ENCODE data around the gene PGAP3.

Gene PGAP3

GRCh38 chr17:39629494-39629880 is 58.4 kb downstream of the PGAP3 start:
- no peak overlapping the region for H3K27ac Mint-ChIP-seq
- H3K4me1 Mint-ChIP-seq, result peaks cover 20 to 31% of the 10 kb centered on the region in 2 donors
- H3K4me3 Mint-ChIP-seq, result no peak overlapping the region
- ATAC-seq (replicated peaks), result no peak
- no peaks in the 10 kb centered on the region for H3K9me3 Mint-ChIP-seq
- H3K36me3 Mint-ChIP-seq, result peaks cover 0 to 2% of the 10 kb centered on the region in 2 donors
- no peak for DNase-seq
- peaks cover 48 to 50% of the 10 kb centered on the region in 2 donors for H3K27me3 Mint-ChIP-seq

GRCh38 chr17:39628655-39629493 is 59.0 kb downstream of the PGAP3 start:
- DNase-seq, result no peak
- H3K4me1 Mint-ChIP-seq, result peaks cover 17 to 28% of the 10 kb centered on the region in 2 donors
- H3K27ac Mint-ChIP-seq, result no peak overlapping the region
- ATAC-seq (replicated peaks), result no peak
- peaks cover 51% of the 10 kb centered on the region in 2 donors for H3K27me3 Mint-ChIP-seq
- no peaks in the 10 kb centered on the region for H3K9me3 Mint-ChIP-seq
- no peak overlapping the region for H3K4me3 Mint-ChIP-seq
- peaks cover 0 to 2% of the 10 kb centered on the region in 2 donors for H3K36me3 Mint-ChIP-seq

GRCh38 chr17:39627712-39628516 is 59.9 kb downstream of the PGAP3 start:
- peaks cover 20 to 32% of the 10 kb centered on the region in 2 donors for H3K4me1 Mint-ChIP-seq
- H3K27me3 Mint-ChIP-seq, result peaks cover 51% of the 10 kb centered on the region in 2 donors
- DNase-seq (no peak), ATAC-seq (replicated peaks) (no peak)
- no peaks in the 10 kb centered on the region for H3K9me3 Mint-ChIP-seq
- H3K27ac Mint-ChIP-seq, result no peak overlapping the region
- H3K36me3 Mint-ChIP-seq, result peaks cover 0 to 2% of the 10 kb centered on the region in 2 donors
- H3K4me3 Mint-ChIP-seq, result peak overlapping the region; percentile 44 to 46

GRCh38 chr17:39627047-39627711 is 60.7 kb downstream of the PGAP3 start:
- H3K27me3 Mint-ChIP-seq, result peaks cover 51% of the 10 kb centered on the region in 2 donors

GRCh38 chr17:39626171-39627046 is 61.4 kb downstream of the PGAP3 start, which contains the start of gene PPP1R1B:
Gene PPP1R1B (plus strand): TSS chr17:39626952. CDS start chr17:39627393, 441 bp downstream.
- Mint-ChIP-seq H3K4me3 (peak within 1 kb of the TSS; percentile 79 to 81), H3K27me3 (peaks cover 45% of the 10 kb centered on the region in 2 donors), H3K9me3 (no peaks in the 10 kb centered on the region), H3K4me1 (peaks cover 26 to 45% of the 10 kb centered on the region in 2 donors), H3K27ac (peak within 1 kb of the TSS; percentile 28), H3K36me3 (peaks cover 0 to 2% of the 10 kb centered on the region in 2 donors)
- ATAC-seq (replicated peaks) (peak in 1 of 2 donors; percentile 17), DNase-seq (no peak)

More at GRCh38 chr17:39627047-39627711, 60.7 kb downstream of the PGAP3 start:
- ATAC-seq (replicated peaks), result no peak
- Mint-ChIP-seq H3K27ac (peak overlapping the region; percentile 28), H3K4me1 (peaks cover 24 to 37% of the 10 kb centered on the region in 2 donors), H3K9me3 (no peaks in the 10 kb centered on the region), H3K4me3 (peak overlapping the region; percentile 79 to 81), H3K36me3 (peaks cover 0 to 2% of the 10 kb centered on the region in 2 donors)
- DNase-seq, result no peak

GRCh38 chr17:39625198-39625785 is 62.6 kb downstream of the PGAP3 start:
- H3K27me3 Mint-ChIP-seq, result peaks cover 40 to 42% of the 10 kb centered on the region in 2 donors
- no peak overlapping the region for H3K4me3 Mint-ChIP-seq
- H3K4me1 Mint-ChIP-seq, result peaks cover 26 to 45% of the 10 kb centered on the region in 2 donors
- H3K36me3 Mint-ChIP-seq, result peaks cover 0 to 2% of the 10 kb centered on the region in 2 donors
- DNase-seq (no peak), ATAC-seq (replicated peaks) (no peak)
- H3K9me3 Mint-ChIP-seq, result no peaks in the 10 kb centered on the region
- H3K27ac Mint-ChIP-seq, result peak overlapping the region; percentile 11

- peaks cover 26 to 45% of the 10 kb centered on the region in 2 donors for H3K4me1 Mint-ChIP-seq
- no peak overlapping the region for H3K27ac Mint-ChIP-seq
- ATAC-seq (replicated peaks) (no peak), DNase-seq (no peak)
- peaks cover 37 to 42% of the 10 kb centered on the region in 2 donors for H3K27me3 Mint-ChIP-seq
- peaks cover 0 to 2% of the 10 kb centered on the region in 2 donors for H3K36me3 Mint-ChIP-seq
- no peak overlapping the region for H3K4me3 Mint-ChIP-seq
- no peaks in the 10 kb centered on the region for H3K9me3 Mint-ChIP-seq
These were observed 63.5 kb downstream of the PGAP3 start for GRCh38 chr17:39624313-39624712.

GRCh38 chr17:39623356-39623950 is 64.4 kb downstream of the PGAP3 start:
- ATAC-seq (replicated peaks) (peak; percentile 71 to 76), DNase-seq (peak; percentile 81)
- H3K9me3 Mint-ChIP-seq, result no peaks in the 10 kb centered on the region
- peak overlapping the region; percentile 45 to 71 for H3K4me3 Mint-ChIP-seq
- H3K27me3 Mint-ChIP-seq, result peaks cover 32 to 38% of the 10 kb centered on the region in 2 donors
- H3K36me3 Mint-ChIP-seq, result peaks cover 0 to 2% of the 10 kb centered on the region in 2 donors
- peaks cover 30 to 48% of the 10 kb centered on the region in 2 donors for H3K4me1 Mint-ChIP-seq
- H3K27ac Mint-ChIP-seq, result no peak overlapping the region

GRCh38 chr17:39622380-39623006 is 65.4 kb downstream of the PGAP3 start:
- H3K27ac Mint-ChIP-seq, result peak overlapping the region; percentile 89

GRCh38 chr17:39621523-39622379 is 66.1 kb downstream of the PGAP3 start:
- Mint-ChIP-seq H3K27ac (peak overlapping the region; percentile 89), H3K27me3 (peaks cover 24 to 26% of the 10 kb centered on the region in 2 donors)
- peak; percentile 66 for ATAC-seq (replicated peaks)

More at GRCh38 chr17:39622380-39623006, 65.4 kb downstream of the PGAP3 start:
- peaks cover 27 to 29% of the 10 kb centered on the region in 2 donors for H3K27me3 Mint-ChIP-seq
- H3K4me3 Mint-ChIP-seq, result peak overlapping the region; percentile 76
- ATAC-seq (replicated peaks) (peak; percentile 37 to 48), DNase-seq (no peak)
- peaks cover 0 to 2% of the 10 kb centered on the region in 2 donors for H3K36me3 Mint-ChIP-seq
- no peaks in the 10 kb centered on the region for H3K9me3 Mint-ChIP-seq
- peaks cover 27 to 52% of the 10 kb centered on the region in 2 donors for H3K4me1 Mint-ChIP-seq

More at GRCh38 chr17:39621523-39622379, 66.1 kb downstream of the PGAP3 start:
- H3K9me3 Mint-ChIP-seq, result no peaks in the 10 kb centered on the region
- H3K36me3 Mint-ChIP-seq, result peaks cover 0 to 2% of the 10 kb centered on the region in 2 donors
- H3K4me1 Mint-ChIP-seq, result peaks cover 25 to 54% of the 10 kb centered on the region in 2 donors
- peak overlapping the region; percentile 76 for H3K4me3 Mint-ChIP-seq
- DNase-seq, result peak; percentile 79
